ENCODE results near the gene ACTR3.

ACTR3 gene

DNA sequence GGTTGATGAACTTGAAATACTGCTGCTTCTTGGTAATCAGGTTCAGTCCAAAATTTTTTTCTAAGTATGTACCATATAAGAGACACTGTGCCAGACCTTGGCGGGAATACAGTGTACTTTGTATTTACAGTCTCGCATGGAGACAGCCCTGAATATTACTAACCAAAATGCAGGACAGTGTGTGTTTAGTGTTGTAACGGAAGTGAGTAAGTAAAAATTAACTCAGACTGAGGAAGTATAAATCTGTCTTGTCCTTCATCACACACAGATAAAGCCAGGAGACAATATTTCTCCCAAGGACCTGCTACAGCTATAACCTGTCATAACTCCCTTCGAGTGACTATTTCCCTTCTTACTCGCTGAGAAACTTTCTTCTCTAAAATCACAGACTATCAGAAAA lies 76.9 kb downstream of the ACTR3 start:
- peak; percentile 1 for DNase-seq (ENCODE audit: low spot score)
- TF ChIP-seq, protein P1, sequence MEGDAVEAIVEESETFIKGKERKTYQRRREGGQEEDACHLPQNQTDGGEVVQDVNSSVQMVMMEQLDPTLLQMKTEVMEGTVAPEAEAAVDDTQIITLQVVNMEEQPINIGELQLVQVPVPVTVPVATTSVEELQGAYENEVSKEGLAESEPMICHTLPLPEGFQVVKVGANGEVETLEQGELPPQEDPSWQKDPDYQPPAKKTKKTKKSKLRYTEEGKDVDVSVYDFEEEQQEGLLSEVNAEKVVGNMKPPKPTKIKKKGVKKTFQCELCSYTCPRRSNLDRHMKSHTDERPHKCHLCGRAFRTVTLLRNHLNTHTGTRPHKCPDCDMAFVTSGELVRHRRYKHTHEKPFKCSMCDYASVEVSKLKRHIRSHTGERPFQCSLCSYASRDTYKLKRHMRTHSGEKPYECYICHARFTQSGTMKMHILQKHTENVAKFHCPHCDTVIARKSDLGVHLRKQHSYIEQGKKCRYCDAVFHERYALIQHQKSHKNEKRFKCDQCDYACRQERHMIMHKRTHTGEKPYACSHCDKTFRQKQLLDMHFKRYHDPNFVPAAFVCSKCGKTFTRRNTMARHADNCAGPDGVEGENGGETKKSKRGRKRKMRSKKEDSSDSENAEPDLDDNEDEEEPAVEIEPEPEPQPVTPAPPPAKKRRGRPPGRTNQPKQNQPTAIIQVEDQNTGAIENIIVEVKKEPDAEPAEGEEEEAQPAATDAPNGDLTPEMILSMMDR (IDR thresholded peaks at IDR 0.05; ENCODE audit: borderline replicate concordance, control extremely low read depth, extremely low read depth, insufficient read depth, missing control alignments): no peak
- in situ Hi-C loops (cut with MboI; ENCODE audit: low sequenced_read_pairs, unreplicated experiment): no loop called here

DNA sequence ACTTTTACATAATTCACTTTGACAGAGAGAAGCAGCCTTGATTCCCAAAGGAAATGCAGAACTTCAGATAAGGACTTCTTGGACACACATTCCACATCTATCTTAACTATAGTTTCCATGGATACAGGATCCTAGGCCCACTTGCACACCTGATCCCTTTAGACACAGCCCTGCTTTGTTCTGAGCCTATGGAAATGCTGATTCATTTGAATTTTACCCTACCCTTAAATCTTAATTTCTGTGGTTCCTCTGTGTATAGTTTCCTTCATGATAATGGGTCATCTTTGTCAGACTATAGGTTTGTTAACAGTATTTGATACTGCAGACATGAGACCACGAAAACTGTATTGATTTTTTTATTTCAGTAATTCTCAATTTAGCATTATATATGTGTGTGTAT lies 77.4 kb downstream of the ACTR3 start:
- TF ChIP-seq, protein P1 (IDR thresholded peaks at IDR 0.05; ENCODE audit: borderline replicate concordance, control extremely low read depth, extremely low read depth, insufficient read depth, missing control alignments): no peak
- in situ Hi-C loops (cut with MboI; ENCODE audit: low sequenced_read_pairs, unreplicated experiment): no loop called here
- DNase-seq (ENCODE audit: low spot score): no peak

DNA sequence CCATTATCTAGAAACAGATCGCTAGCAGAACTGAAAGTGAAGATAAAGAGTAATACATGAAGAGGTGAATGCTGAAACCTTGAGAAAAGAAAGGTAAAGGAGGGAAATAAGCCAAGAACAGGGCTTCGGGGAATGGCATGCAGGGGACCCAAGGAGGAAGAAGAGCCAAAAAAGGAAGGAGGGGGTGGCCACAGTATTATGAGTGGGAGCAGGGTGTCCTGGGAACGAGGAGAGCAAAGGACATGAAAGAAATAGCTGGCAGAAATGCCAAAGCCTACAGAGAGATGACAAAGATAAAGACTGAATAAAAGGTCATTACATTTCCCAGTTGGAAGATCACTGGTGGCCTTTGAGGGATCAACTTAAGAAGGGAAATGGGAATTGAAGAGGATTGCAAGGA lies 82.9 kb downstream of the ACTR3 start:
- TF ChIP-seq, protein P1 (IDR thresholded peaks at IDR 0.05; ENCODE audit: borderline replicate concordance, control extremely low read depth, extremely low read depth, insufficient read depth, missing control alignments): no peak
- in situ Hi-C loops (cut with MboI; ENCODE audit: low sequenced_read_pairs, unreplicated experiment): no loop called here
- peak; percentile 3 for DNase-seq (ENCODE audit: low spot score)

DNA sequence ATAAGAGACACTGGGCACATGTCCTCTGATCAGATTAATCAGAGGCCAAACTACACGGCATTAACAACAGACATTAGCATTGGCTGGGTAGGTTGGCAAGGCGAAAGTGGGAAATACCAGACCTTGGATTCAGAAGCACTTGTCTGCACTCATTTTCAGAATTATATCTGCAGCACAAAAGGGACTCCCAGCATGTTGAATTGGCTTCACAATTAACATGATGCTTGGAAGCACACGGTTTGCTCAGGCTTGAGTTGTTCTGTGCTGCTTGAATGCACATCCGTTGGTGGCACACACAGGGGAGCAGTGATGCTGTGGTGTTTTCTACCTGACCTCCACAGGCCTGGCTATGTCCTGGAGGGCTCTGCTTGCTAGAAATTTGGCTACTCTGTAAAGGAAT lies 83.9 kb downstream of the ACTR3 start:
- peak; percentile 2 for DNase-seq (ENCODE audit: low spot score)
- in situ Hi-C loops (cut with MboI; ENCODE audit: low sequenced_read_pairs, unreplicated experiment): no loop called here
- TF ChIP-seq, protein P1 (IDR thresholded peaks at IDR 0.05; ENCODE audit: borderline replicate concordance, control extremely low read depth, extremely low read depth, insufficient read depth, missing control alignments): no peak

DNA sequence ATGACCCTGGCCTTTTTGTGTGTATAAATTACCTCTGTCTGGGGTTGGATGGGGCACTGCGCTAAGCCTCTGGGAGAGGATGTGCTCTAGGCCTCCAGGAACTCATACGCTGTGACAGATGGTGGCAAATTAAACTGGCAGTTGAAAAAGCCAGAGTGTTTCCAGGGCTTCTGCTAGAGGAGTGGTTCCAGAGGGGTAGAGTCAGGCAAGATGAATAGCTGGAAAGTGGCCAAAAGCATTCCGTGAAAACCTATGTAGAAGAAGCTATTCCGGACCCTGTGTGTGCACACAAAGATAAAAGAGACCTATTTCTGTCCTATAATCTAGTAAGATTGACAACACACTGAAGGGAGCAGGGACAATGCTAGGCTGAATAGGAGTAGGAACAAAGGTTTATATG lies 84.8 kb downstream of the ACTR3 start:
- TF ChIP-seq, protein P1 (IDR thresholded peaks at IDR 0.05; ENCODE audit: borderline replicate concordance, control extremely low read depth, extremely low read depth, insufficient read depth, missing control alignments): no peak
- in situ Hi-C loops (cut with MboI; ENCODE audit: low sequenced_read_pairs, unreplicated experiment): no loop called here
- DNase-seq (ENCODE audit: low spot score): peak; percentile 0

DNA sequence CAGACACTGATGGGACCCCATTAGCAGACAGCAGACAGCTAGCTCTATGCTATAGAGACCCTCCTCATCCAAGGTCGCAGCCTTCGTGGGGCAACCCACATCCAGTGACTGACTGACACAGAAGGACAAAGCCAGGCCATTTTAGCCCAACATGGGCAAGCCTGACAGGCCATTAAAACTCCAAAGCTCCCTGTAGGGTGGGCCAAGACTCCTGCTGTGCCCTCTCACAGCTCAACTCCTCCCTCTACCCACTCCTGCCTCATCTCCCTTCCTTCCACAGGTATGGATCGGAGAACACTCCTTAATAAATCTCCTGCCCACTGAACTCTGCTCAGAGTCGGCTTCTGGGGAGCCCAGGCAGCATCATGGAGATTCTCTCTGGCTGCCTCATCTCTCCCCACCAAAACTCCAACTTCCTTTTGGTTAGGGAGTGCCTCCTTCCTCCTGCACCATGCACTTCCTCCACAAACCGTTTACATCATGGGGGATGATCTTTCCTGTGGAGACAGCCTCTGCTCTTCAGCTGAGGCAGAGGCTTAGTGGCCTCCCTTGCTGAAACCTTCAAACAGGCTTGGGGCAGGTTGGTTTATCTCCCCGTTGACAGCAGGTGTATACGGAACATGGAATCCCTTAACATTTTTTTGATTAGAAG lies 86.5 kb downstream of the ACTR3 start:
- TF ChIP-seq, protein P1 (IDR thresholded peaks at IDR 0.05; ENCODE audit: borderline replicate concordance, control extremely low read depth, extremely low read depth, insufficient read depth, missing control alignments): no peak
- in situ Hi-C loops (cut with MboI; ENCODE audit: low sequenced_read_pairs, unreplicated experiment): no loop called here
- DNase-seq (ENCODE audit: low spot score): no peak
